HEK293T (cell line): Measurements from ENCODE around the gene NUP155.

Experiments used
- FOXA1 ChIP-seq: fragments of 450-650 bp; IDR thresholded peaks from 2 replicates; pipeline ENCODE4 v1.6.1; 2016; ENCODE audit warnings: mild to moderate bottlenecking
- FOXM1 ChIP-seq: fragments of 450-650 bp; IDR thresholded peaks from 2 replicates; pipeline ENCODE4 v1.6.1; 2017; ENCODE audit warnings: mild to moderate bottlenecking, borderline replicate concordance
- NFRKB ChIP-seq: fragments of 450-650 bp; IDR thresholded peaks from 2 replicates; pipeline ENCODE4 v1.6.1; 2016; ENCODE audit warnings: mild to moderate bottlenecking, moderate library complexity
- PKNOX1 ChIP-seq: fragments of 450-650 bp; IDR thresholded peaks from 2 replicates; pipeline ENCODE4 v1.6.1; 2016
- TARDBP ChIP-seq: fragments of 450-650 bp; IDR thresholded peaks from 2 replicates; pipeline ENCODE4 v1.6.1; 2016

GRCh38 chr5:37391591-37391990 lies 20.7 kb upstream of the NUP155 start:
- TF ChIP-seq TARDBP (no peak), PKNOX1 (no peak), FOXA1 (no peak), NFRKB (no peak), FOXM1 (no peak)
